Keratinocyte (primary cell): ENCODE data around the gene ZNF593OS. TPM values are rescaled to one million over a fixed set of nuclear protein-coding genes. Genes with fewer than 3 reads are reported as not detected.

Experiments
- DNase-seq: peaks from one replicate; pipeline ENCODE4 v3.0.0-alpha.2; 2011; ENCODE audit warnings: low read depth, missing footprints, low spot score
- FAIRE-seq: peaks from 2 replicates; lab custom pipeline; 2011; peaks lifted over from hg19 to GRCh38; lab: Jason Lieb, UNC
- H2AFZ ChIP-seq: 2 replicates; pipeline ENCODE4 v1.6.0; 2012; ENCODE audit warnings: low read length, control low read depth, inconsistent platforms; ENCODE audit not compliant: control insufficient read depth
- H3K27ac ChIP-seq: 2 replicates; pipeline ENCODE4 v1.5.1; 2011; ENCODE audit warnings: low read length; ENCODE audit not compliant: control insufficient read depth, insufficient read depth
- H3K27me3 ChIP-seq: 3 replicates; pipeline ENCODE4 v1.6.0; 2011; ENCODE audit warnings: low read length; ENCODE audit not compliant: control insufficient read depth, insufficient read depth; ENCODE audit errors: extremely low read depth
- H3K36me3 ChIP-seq, 2 experiments: 2 replicates in 1 of 2; 3 replicates in 1 of 2; pipeline ENCODE4 v1.5.1; 2011; ENCODE audit warnings: low read length in 2 of 2, mild to moderate bottlenecking in 1 of 2; ENCODE audit not compliant: control insufficient read depth in 2 of 2, insufficient read depth in 2 of 2; ENCODE audit errors: extremely low read depth in 1 of 2
- H3K4me1 ChIP-seq: 3 replicates; pipeline ENCODE4 v1.5.1; 2011; ENCODE audit warnings: low read length; ENCODE audit not compliant: control insufficient read depth, insufficient read depth; ENCODE audit errors: extremely low read depth
- H3K4me2 ChIP-seq: 3 replicates; pipeline ENCODE4 v1.6.0; 2011; ENCODE audit warnings: low read depth, low read length; ENCODE audit not compliant: control insufficient read depth, insufficient read depth; ENCODE audit errors: extremely low read depth
- H3K4me3 ChIP-seq, 3 experiments: fragments of 200-600 bp in 1 of 3; sonication (generic) in 1 of 3; 2 replicates in 2 of 3; 3 replicates in 1 of 3; pipeline ENCODE4 v1.5.1; 2011 to 2016; ENCODE audit warnings: low read length in 3 of 3, mild to moderate bottlenecking in 3 of 3, control low read depth in 2 of 3, inconsistent platforms in 1 of 3, low read depth in 1 of 3, mixed read lengths in 1 of 3, mixed run types in 1 of 3, moderate library complexity in 1 of 3; ENCODE audit not compliant: control insufficient read depth in 2 of 3, insufficient read depth in 2 of 3; ENCODE audit errors: extremely low read depth in 1 of 3
- H3K79me2 ChIP-seq: 2 replicates; pipeline ENCODE4 v1.6.0; 2012; ENCODE audit warnings: low read length; ENCODE audit not compliant: control insufficient read depth, insufficient read depth
- H3K9ac ChIP-seq: 3 replicates; pipeline ENCODE4 v1.6.0; 2011; ENCODE audit warnings: low read length; ENCODE audit not compliant: control insufficient read depth, insufficient read depth; ENCODE audit errors: extremely low read depth
- H3K9me1 ChIP-seq: 3 replicates; pipeline ENCODE4 v1.6.0; 2011; ENCODE audit warnings: low read length; ENCODE audit not compliant: control insufficient read depth, insufficient read depth; ENCODE audit errors: extremely low read depth
- H3K9me3 ChIP-seq: 2 replicates; pipeline ENCODE4 v1.5.1; 2012; ENCODE audit warnings: low read depth, low read length; ENCODE audit not compliant: control insufficient read depth
- H4K20me1 ChIP-seq: 3 replicates; pipeline ENCODE4 v1.6.0; 2011; ENCODE audit warnings: low read length; ENCODE audit not compliant: control insufficient read depth, insufficient read depth; ENCODE audit errors: extremely low read depth
- CTCF ChIP-seq, 3 experiments: IDR thresholded peaks in 1 of 3; conservative IDR thresholded peaks in 1 of 3; optimal IDR thresholded peaks in 1 of 3; 2 replicates in 2 of 3; 3 replicates in 1 of 3; pipeline versions ENCODE3 to v1.5.1; 2011; ENCODE audit warnings: low read length in 3 of 3, mild to moderate bottlenecking in 3 of 3, moderate library complexity in 2 of 3, control low read depth in 1 of 3, inconsistent platforms in 1 of 3; ENCODE audit not compliant: insufficient read depth in 2 of 3; ENCODE audit errors: extremely low read depth in 1 of 3
- EZH2 ChIP-seq: IDR thresholded peaks from one replicate; pipeline ENCODE4 v1.6.1; 2012; ENCODE audit warnings: inconsistent platforms, mild to moderate bottlenecking, low read length, moderate library complexity
- dilution Hi-C: fragments of 300-500 bp; cut with MboI; formaldehyde crosslinking; loops from one replicate; pipeline ENCODE4 v1.7.0; 2020; ENCODE audit warnings: low sequenced_read_pairs; ENCODE audit not compliant: extremely low pct_ligation_motif_present
- polyA plus RNA-seq, 5 experiments: library from polyadenylated mRNA; depleted of rRNA in 3 of 5; stranded (reverse) in 3 of 5; stranded (forward) in 1 of 5; unstranded in 1 of 5; fragments of >200 nt; gene quantifications; 1 replicate in 1 of 5; 2 replicates in 3 of 5; 3 replicates in 1 of 5; pipeline versions ENCODE4 v1.2.1 to v1.2.3, GENCODE V29; 2011 to 2012; ENCODE audit warnings: missing spikeins in 2 of 5, low read depth in 1 of 5, low replicate concordance in 1 of 5

The ZNF593OS gene
- polyA plus RNA-seq, 1 donor (not counting 4 experiments of a cell fraction or from before 2014, with no cell fraction given): not detected

- Histone ChIP-seq H3K9ac (no peak overlapping the region), H3K9me1 (no peaks in the 10 kb centered on the region), H3K27ac (no peak overlapping the region), H3K36me3 (no peaks in the 10 kb centered on the region), H3K27me3 (peaks cover 10% of the 10 kb centered on the region), H3K79me2 (no peaks in the 10 kb centered on the region), H4K20me1 (no peaks in the 10 kb centered on the region), H3K9me3 (no peaks in the 10 kb centered on the region), H2AFZ (no peak overlapping the region), H3K4me2 (no peak overlapping the region), H3K4me1 (peaks cover 3% of the 10 kb centered on the region), H3K4me3 (no peak overlapping the region)
- TF ChIP-seq CTCF (optimal IDR thresholded peaks at IDR 0.05 in 1 of 3, IDR thresholded peaks at IDR 0.05 in 1 of 3, conservative IDR thresholded peaks at IDR 0.05 in 1 of 3; ENCODE audit: extremely low read depth in 1 of 3, insufficient read depth in 2 of 3, low read length in 3 of 3) (no peak), EZH2 (no peak)
- no peak for DNase-seq
- dilution Hi-C loops: no loop called here
- FAIRE-seq: no peak
Measured at GRCh38 chr1:26220199-26220912, 48.7 kb upstream of the ZNF593OS start.

- FAIRE-seq (no peak), DNase-seq (no peak)
- Histone ChIP-seq H3K36me3 (no peaks in the 10 kb centered on the region), H3K9me1 (no peaks in the 10 kb centered on the region), H3K4me1 (peaks cover 3% of the 10 kb centered on the region), H3K4me3 (no peak overlapping the region), H2AFZ (no peak overlapping the region), H3K9ac (no peak overlapping the region), H3K27me3 (peaks cover 9% of the 10 kb centered on the region), H3K4me2 (no peak overlapping the region), H3K9me3 (no peaks in the 10 kb centered on the region), H4K20me1 (no peaks in the 10 kb centered on the region), H3K79me2 (no peaks in the 10 kb centered on the region), H3K27ac (no peak overlapping the region)
- TF ChIP-seq CTCF (optimal IDR thresholded peaks at IDR 0.05 in 1 of 3, IDR thresholded peaks at IDR 0.05 in 1 of 3, conservative IDR thresholded peaks at IDR 0.05 in 1 of 3; ENCODE audit: extremely low read depth in 1 of 3, insufficient read depth in 2 of 3, low read length in 3 of 3) (no peak), EZH2 (no peak)
- dilution Hi-C loops: no loop called here
Measured at GRCh38 chr1:26218906-26219494, 47.4 kb upstream of the ZNF593OS start.
